ENCODE results near the gene ASTN1.

- no peak for TF ChIP-seq POLR2A (IDR thresholded peaks at IDR 0.05; ENCODE audit: low read length)
- no peak for TF ChIP-seq GATA1 (IDR thresholded peaks at IDR 0.05; ENCODE audit: low read depth, low read length)
These were observed 298.3 kb downstream of the ASTN1 start for GRCh38 chr1:176866011-176866714.
